KMS-11 (cell line): Measurements from ENCODE around the gene CBLB.

ENCODE experiments used
- H2AFZ ChIP-seq: fragments of 200-600 bp; sonication (generic); 2 replicates; pipeline ENCODE4 v1.6.1; 2016; ENCODE audit warnings: antibody characterized with exemption, mixed run types, low read depth
- H3K27ac ChIP-seq: fragments of 200-600 bp; sonication (generic); 2 replicates; pipeline ENCODE4 v1.6.1; 2016; ENCODE audit warnings: mild to moderate bottlenecking, mixed run types
- H3K27me3 ChIP-seq: fragments of 200-600 bp; sonication (generic); 2 replicates; pipeline ENCODE4 v1.6.1; 2017; ENCODE audit warnings: mild to moderate bottlenecking, low read depth, mixed run types, moderate library complexity; ENCODE audit not compliant: insufficient read depth
- H3K36me3 ChIP-seq: fragments of 200-600 bp; sonication (generic); 2 replicates; pipeline ENCODE4 v1.6.1; 2017; ENCODE audit warnings: mild to moderate bottlenecking, mixed run types; ENCODE audit not compliant: insufficient read depth
- H3K4me1 ChIP-seq: fragments of 200-600 bp; sonication (generic); 2 replicates; pipeline ENCODE4 v1.6.1; 2016; ENCODE audit warnings: mild to moderate bottlenecking, low read depth, mixed run types; ENCODE audit not compliant: poor library complexity, severe bottlenecking
- H3K4me2 ChIP-seq: fragments of 200-600 bp; sonication (generic); 2 replicates; pipeline ENCODE4 v1.7.0; 2016; ENCODE audit warnings: mild to moderate bottlenecking, mixed run types
- H3K4me3 ChIP-seq: fragments of 200-600 bp; sonication (generic); IDR thresholded peaks from 2 replicates; pipeline ENCODE4 v1.6.1; 2017; ENCODE audit warnings: low read depth, low read length, mixed read lengths; ENCODE audit not compliant: insufficient read depth
- H3K79me2 ChIP-seq: fragments of 200-600 bp; sonication (generic); 2 replicates; pipeline ENCODE4 v1.6.1; 2016; ENCODE audit warnings: low read depth, mixed run types; ENCODE audit not compliant: insufficient read depth
- H3K9ac ChIP-seq: fragments of 200-600 bp; sonication (generic); 2 replicates; pipeline ENCODE4 v1.6.1; 2016; ENCODE audit warnings: mild to moderate bottlenecking, mixed run types
- H4K20me1 ChIP-seq: fragments of 200-600 bp; sonication (generic); 2 replicates; pipeline ENCODE4 v1.6.1; 2016; ENCODE audit warnings: mild to moderate bottlenecking, mixed run types; ENCODE audit not compliant: insufficient read depth
- TF ChIP-seq, protein P1 (sequence below): fragments of 200-600 bp; sonication (generic); conservative IDR thresholded peaks from 2 replicates; pipeline ENCODE4 v1.6.1; 2017; ENCODE audit warnings: low read depth, mild to moderate bottlenecking, antibody characterized with exemption, low read length, moderate library complexity, mixed read lengths

The CBLB gene

DNA sequence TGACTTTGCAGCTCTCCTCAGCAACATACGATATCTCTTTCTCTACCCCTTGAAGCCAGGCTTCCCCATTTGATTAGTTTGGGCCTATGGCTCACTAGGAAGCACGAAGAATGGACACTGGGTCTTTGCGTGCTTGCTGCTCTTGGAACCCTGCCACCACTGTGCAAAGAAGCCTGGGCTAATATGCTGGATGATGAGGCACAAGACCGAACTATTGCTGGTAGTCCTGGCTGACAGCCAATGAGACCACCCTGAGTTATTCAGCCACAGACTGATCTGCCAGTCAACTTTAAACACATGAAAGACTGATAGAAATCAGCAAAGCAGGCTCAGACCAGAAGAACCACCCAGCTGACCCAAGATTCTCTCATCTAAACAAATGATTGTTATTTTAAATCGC, 250.3 kb downstream of the CBLB start:
- Histone ChIP-seq H3K4me2 (no peak overlapping the region), H3K4me1 (no peaks in the 10 kb centered on the region), H2AFZ (no peak overlapping the region), H3K27ac (no peak overlapping the region), H4K20me1 (no peaks in the 10 kb centered on the region), H3K79me2 (no peaks in the 10 kb centered on the region), H3K36me3 (no peaks in the 10 kb centered on the region), H3K27me3 (no peaks in the 10 kb centered on the region), H3K9ac (no peak overlapping the region), H3K4me3 (no peak overlapping the region)
- TF ChIP-seq, protein P1, sequence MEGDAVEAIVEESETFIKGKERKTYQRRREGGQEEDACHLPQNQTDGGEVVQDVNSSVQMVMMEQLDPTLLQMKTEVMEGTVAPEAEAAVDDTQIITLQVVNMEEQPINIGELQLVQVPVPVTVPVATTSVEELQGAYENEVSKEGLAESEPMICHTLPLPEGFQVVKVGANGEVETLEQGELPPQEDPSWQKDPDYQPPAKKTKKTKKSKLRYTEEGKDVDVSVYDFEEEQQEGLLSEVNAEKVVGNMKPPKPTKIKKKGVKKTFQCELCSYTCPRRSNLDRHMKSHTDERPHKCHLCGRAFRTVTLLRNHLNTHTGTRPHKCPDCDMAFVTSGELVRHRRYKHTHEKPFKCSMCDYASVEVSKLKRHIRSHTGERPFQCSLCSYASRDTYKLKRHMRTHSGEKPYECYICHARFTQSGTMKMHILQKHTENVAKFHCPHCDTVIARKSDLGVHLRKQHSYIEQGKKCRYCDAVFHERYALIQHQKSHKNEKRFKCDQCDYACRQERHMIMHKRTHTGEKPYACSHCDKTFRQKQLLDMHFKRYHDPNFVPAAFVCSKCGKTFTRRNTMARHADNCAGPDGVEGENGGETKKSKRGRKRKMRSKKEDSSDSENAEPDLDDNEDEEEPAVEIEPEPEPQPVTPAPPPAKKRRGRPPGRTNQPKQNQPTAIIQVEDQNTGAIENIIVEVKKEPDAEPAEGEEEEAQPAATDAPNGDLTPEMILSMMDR = no peak

DNA sequence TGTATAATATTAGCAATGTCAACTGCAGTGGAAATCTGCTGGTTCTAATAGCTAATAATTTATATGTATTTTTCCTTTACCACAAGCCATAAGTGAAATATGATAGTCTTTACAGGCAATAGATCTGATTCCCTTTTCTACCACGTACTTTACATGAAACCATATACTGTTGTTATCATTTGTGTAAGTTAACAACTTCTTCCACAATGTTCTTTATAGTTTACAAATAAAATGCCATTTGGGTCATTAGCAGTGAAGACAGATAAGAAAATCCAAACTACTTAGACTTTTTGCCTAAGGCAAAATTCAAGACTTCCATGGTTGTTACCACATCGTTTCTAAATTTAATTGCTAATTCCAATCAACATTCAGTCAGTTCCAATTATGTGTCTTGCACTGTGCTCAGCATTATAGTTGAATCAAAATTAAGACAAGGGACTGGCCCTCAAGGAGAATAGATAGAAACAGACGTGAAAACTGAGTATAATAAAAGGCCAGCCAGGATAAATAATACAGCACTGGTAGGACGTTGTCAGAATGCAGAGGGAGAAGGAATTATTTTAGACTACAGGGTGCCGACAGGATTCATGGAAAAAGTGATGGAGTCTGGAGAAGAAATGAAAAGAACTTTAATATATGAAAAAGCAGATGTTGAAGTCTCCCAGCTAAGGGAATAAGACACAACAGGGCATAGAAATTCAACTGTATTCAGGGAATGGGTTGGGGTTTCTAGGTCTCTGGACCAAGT, 252.3 kb downstream of the CBLB start:
- Histone ChIP-seq H3K27ac (no peak overlapping the region), H3K9ac (no peak overlapping the region), H3K27me3 (no peaks in the 10 kb centered on the region), H3K79me2 (no peaks in the 10 kb centered on the region), H2AFZ (no peak overlapping the region), H3K36me3 (no peaks in the 10 kb centered on the region), H3K4me3 (no peak overlapping the region), H3K4me1 (no peaks in the 10 kb centered on the region), H4K20me1 (no peaks in the 10 kb centered on the region), H3K4me2 (no peak overlapping the region)
- TF ChIP-seq, protein P1 = no peak

DNA sequence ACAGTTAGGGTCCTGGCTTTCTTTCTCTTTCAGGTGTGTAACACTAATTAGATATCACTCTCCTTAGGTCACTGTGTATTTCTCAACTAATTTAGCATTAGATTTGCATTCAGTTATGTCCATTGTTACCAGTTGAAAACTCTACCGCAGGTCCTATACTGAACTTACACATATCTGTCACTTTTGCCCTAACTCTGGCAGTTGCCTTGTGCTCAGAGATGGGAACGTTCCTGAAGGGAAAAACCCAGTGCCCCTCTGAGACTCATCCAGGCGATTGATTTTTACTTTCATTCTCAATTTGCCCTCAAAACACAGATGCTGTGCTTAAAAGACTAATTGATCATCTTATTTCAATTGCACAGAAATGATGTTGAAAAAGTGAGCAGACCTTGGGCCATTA, 253.0 kb downstream of the CBLB start:
- Histone ChIP-seq H3K4me3 (no peak overlapping the region), H3K79me2 (no peaks in the 10 kb centered on the region), H3K4me1 (no peaks in the 10 kb centered on the region), H3K27me3 (no peaks in the 10 kb centered on the region), H3K4me2 (no peak overlapping the region), H3K9ac (no peak overlapping the region), H4K20me1 (no peaks in the 10 kb centered on the region), H3K27ac (no peak overlapping the region), H3K36me3 (no peaks in the 10 kb centered on the region), H2AFZ (no peak overlapping the region)
- TF ChIP-seq, protein P1 = no peak

DNA sequence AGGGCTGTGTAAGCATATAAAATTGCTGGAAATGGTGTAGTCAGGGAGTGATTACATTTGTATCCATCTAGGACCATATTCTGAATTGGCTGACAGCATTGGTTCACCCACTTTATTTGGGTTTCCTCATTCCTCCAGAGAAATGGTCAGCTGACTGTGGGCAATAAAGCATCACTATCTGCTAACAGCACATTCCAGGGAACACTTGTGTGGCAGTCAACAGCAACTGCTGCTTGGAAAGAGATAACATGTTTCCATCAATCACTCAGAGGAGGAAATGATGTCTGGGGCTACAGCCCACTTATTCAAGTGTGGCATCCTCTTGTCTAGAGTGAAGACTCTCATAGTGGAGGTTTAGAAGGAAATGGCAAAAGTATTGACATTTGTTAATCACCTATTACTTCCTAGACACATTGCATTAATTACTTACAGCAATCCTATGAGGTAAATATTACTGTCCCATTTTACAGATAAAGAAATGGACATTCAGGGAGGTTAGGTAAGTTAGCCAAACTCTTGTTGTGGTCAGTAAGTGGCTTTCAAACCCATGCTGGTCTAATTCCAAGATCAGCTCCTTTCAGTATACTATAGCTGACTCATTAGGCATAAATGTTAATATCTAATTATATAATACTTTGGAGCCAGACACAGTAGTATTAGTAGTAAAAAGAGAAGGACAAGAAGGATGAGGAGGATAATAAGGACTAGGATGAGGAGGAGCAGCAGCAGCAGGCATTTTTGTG, 254.4 kb downstream of the CBLB start:
- H3K27me3 ChIP-seq = no peaks in the 10 kb centered on the region
- TF ChIP-seq, protein P1 = no peak
- H3K36me3 ChIP-seq = no peaks in the 10 kb centered on the region
- no peak overlapping the region for H3K9ac ChIP-seq
- H4K20me1 ChIP-seq = no peaks in the 10 kb centered on the region
- no peak overlapping the region for H3K4me3 ChIP-seq
- no peaks in the 10 kb centered on the region for H3K79me2 ChIP-seq
- no peak overlapping the region for H3K4me2 ChIP-seq
- H3K27ac ChIP-seq = no peak overlapping the region
- H3K4me1 ChIP-seq = no peaks in the 10 kb centered on the region
- no peak overlapping the region for H2AFZ ChIP-seq
